H1 (cell line): Measurements from ENCODE around the gene NIPAL1. TPM values are rescaled to one million over a fixed set of nuclear protein-coding genes. Genes with fewer than 3 reads are reported as not detected.

Experiments
- EGR1 ChIP-seq: IDR thresholded peaks from 2 replicates; pipeline ENCODE4 v1.6.1; 2011; ENCODE audit warnings: low read depth, low read length, borderline replicate concordance
- SP1 ChIP-seq: IDR thresholded peaks from 2 replicates; pipeline ENCODE4 v1.6.1; 2011; ENCODE audit warnings: low read depth, low read length
- polyA plus RNA-seq, 7 experiments: library from polyadenylated mRNA; depleted of rRNA in 3 of 7; stranded (reverse) in 5 of 7; unstranded in 2 of 7; fragments of >200 nt in 5 of 7; fragments of 200-250 nt in 2 of 7; gene quantifications; 1 replicate in 5 of 7; 2 replicates in 1 of 7; 4 replicates in 1 of 7; pipeline versions ENCODE4 v1.2.1 to v1.2.3, GENCODE V29; 2011 to 2013; ENCODE audit warnings: missing spikeins in 2 of 7, mixed read lengths in 2 of 7
- total RNA-seq: library from RNA; stranded (reverse); fragmentation: NEBNext Ultra II Directional; extraction: Animal tissue kit (Norgen Biotek cat#: 25700); gene quantifications from 2 replicates; pipeline ENCODE4 v1.2.1, GENCODE V29; 2021

Gene NIPAL1
- total and polyA plus RNA-seq, 2 of the 8 experiments (the other 6 are each of a cell fraction or from before 2014, with no cell fraction given) = 1.4 to 4.9 TPM

- no peak for TF ChIP-seq EGR1
- TF ChIP-seq SP1 = no peak
These were observed 22.1 kb downstream of the NIPAL1 start (continued) for GRCh38 chr4:48038666-48039065.
